Measurements from ENCODE around the gene GAK.
"Not testable (repeated sequence)": the region's sequence is repeated elsewhere in the genome, so short reads cannot be mapped to it uniquely, and the experiment has no call there.

GAK gene

DNA sequence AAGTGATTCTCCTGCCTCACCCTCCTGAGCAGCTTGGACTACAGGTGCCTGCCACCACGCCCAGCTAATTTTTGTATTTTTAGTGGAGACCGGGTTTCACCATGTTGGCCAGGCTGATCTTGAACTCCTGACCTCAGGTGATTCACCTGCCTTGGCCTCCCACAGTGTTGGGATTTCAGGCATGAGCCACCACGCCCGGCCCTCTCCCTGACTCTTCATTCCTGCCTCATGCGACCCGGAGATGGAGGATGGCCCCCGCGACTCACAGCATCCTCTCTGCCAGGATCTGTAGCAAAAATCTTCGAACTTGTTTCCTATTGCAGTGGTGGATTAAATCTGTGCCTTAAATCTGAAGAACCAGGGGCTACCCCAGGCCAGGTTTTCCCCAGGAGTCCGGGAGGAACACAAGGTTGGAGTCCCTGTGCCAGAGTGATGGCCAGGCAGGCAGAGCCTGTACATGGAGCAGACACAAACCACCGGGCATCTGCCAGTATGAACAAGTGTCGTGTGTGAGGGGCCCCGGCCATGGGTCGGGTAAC, 117.7 kb downstream of the GAK start:
- in situ Hi-C loops (cut with MboI; ENCODE audit: low pct_unique_long_range_greater_than_20kb, low sequenced_read_pairs): no loop called here
- DNase-seq: no peak

DNA sequence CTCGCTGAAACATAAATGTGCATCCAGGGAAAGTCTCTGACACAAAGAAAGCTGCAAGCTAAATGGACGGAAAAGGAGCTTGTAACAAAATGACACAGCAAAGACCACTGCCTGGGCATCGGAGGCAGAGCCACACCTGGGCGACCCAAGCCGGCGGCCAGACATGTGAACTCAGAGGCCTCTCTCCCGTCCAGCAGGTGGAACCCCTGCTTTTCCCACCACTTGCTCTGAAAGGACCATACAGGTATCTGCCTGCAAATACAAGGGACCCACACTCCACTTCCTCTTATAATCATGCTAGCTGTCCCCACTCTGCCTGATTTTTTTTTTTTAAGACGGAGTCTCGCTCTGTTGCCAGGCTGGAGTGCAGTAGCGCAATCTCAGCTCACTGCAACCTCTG, 118.2 kb downstream of the GAK start:
- in situ Hi-C loops (cut with MboI; ENCODE audit: low pct_unique_long_range_greater_than_20kb, low sequenced_read_pairs): no loop called here
- no peak for DNase-seq

DNA sequence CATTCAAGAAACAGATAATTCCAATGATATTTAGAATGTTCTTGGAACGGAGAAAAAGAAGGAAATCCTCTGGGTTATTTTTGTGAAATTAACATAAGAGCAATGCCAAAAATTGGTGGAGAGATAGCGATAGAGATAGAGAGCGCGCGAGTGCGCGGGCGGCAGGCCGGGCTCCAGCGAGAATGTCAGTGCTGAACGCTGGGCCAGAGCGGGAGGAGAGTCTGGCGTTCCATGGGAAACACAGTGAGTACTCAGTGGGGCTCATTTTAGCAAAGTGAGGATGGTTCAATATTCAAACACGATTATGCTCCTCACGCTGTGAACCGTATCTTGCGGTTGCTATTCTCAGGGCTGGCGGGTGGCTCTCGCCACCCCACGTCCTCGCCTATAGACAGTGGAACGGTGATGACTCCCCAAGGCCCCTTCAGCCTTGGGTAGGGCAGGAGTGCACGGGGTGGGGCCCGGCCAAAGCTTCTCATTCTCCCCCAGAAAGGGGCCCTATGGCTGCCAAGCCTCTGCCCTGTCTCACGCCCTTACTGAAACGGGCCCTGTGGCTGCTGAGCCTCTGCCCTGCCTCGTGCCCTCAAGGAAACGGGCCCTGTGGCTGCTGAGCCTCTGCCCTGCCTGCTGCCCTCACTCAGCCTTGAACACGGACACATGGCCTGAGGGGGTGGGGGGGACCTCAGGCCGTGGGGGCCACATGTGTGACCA, 123.1 kb downstream of the GAK start:
- in situ Hi-C loops (cut with MboI; ENCODE audit: low pct_unique_long_range_greater_than_20kb, low sequenced_read_pairs): no loop called here
- no peak for DNase-seq

GRCh38 chr4:807792-808191, 124.3 kb downstream of the GAK start:
- in situ Hi-C loops (cut with MboI; ENCODE audit: low pct_unique_long_range_greater_than_20kb, low sequenced_read_pairs): no loop called here
- no peak for DNase-seq

- DNase-seq; in situ Hi-C loops (cut with MboI; ENCODE audit: low pct_unique_long_range_greater_than_20kb, low sequenced_read_pairs): not testable (repeated sequence)
Measured at GRCh38 chr4:806979-807378, 125.1 kb downstream of the GAK start.

- in situ Hi-C loops (cut with MboI; ENCODE audit: low pct_unique_long_range_greater_than_20kb, low sequenced_read_pairs): no loop called here
- no peak for DNase-seq
Measured at GRCh38 chr4:804804-805203, 127.3 kb downstream of the GAK start.

DNA sequence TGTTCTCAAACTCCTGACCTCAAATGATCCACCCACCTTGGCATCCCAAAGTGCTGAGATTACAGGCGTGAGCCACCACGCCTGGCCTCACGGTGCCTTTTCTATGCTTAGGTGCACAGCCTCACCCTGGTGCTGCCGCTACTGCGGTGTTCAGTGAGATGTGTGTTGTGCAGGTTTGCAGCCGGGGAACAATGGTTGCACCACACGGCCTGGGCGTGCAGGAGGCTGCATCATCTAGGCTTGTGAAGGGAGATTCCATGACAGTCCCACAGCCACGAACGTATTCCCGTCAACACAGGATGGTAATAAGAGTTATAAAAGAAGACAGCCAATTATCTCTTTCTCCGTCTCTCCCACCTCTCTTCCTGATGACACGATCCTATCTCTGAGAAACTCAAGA, 128.2 kb downstream of the GAK start:
- no peak for DNase-seq
- in situ Hi-C loops (cut with MboI; ENCODE audit: low pct_unique_long_range_greater_than_20kb, low sequenced_read_pairs): no loop called here

DNA sequence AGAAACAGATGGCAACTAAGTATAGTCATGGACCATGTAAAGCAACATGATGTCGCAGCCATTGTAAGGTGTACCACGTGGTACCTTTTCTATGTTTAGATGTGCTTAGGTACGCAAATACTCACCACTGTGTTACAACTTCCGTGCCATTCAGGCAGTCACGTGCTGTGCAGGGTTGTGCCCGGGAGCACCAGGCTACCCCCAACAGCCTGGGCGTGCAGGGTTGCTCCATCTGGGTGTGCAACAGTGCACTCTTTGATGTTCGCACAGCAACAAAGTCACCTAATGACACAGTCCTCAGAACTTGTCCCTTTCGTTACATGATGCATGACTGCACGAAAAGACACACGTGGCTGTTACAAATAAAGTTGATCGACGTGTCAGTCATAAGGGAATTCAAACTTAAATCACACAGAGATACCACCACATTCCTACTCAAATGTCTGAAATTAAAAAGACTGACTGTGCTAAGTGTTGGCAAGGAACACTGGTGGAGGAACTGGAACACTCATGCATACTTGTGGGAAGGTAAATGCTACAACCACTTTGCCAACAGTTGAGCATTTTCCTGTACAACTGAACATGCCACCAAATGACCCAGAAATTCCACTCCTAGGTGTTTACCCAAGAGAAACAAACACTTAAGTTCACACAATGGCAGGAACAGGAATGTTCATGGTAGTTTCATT, 130.5 kb downstream of the GAK start:
- in situ Hi-C loops (cut with MboI; ENCODE audit: low pct_unique_long_range_greater_than_20kb, low sequenced_read_pairs): no loop called here
- no peak for DNase-seq

All from KBM-7 (cell line).